Esophagus muscularis mucosa (tissue), 4 donors: ENCODE results near the gene CYP1B1. TPM values are rescaled to one million over a fixed set of nuclear protein-coding genes. Genes with fewer than 3 reads are reported as not detected.
"Not testable (repeated sequence)": the region's sequence is repeated elsewhere in the genome, so short reads cannot be mapped to it uniquely, and the experiment has no call there.

Experiments
- DNase-seq: peaks from one replicate; pipeline ENCODE4 v3.0.0-alpha.2; 2017; ENCODE audit errors: extremely low spot score
- H3K27ac ChIP-seq, 4 donors: fragments of 200-600 bp; sonication (generic); replicated peaks in 1 of 4; 1 replicate in 3 of 4; 2 replicates in 1 of 4; pipeline ENCODE4 v1.5.1; 2016 to 2019; ENCODE audit warnings: mild to moderate bottlenecking in 1 of 4
- H3K27me3 ChIP-seq, 4 donors: fragments of 200-600 bp; sonication (generic); one replicate each; pipeline versions ENCODE4 v1.5.1 to v1.6.0; 2016 to 2019
- H3K36me3 ChIP-seq, 4 donors: fragments of 200-600 bp; sonication (generic); one replicate each; pipeline ENCODE4 v1.5.1; 2016 to 2019
- H3K4me1 ChIP-seq, 4 donors: fragments of 200-600 bp; sonication (generic); one replicate each; pipeline ENCODE4 v1.5.1; 2016 to 2019
- H3K4me3 ChIP-seq, 4 donors: fragments of 200-600 bp; sonication (generic); 1 replicate in 2 of 4; 2 replicates in 2 of 4; pipeline ENCODE4 v1.5.1; 2016 to 2019; ENCODE audit warnings: mild to moderate bottlenecking in 4 of 4, moderate library complexity in 1 of 4
- H3K9me3 ChIP-seq, 4 donors: fragments of 200-600 bp; sonication (generic); 1 replicate in 3 of 4; 2 replicates in 1 of 4; pipeline ENCODE4 v1.5.1; 2016 to 2019
- EP300 ChIP-seq: sonication (generic); formaldehyde crosslinking; IDR thresholded peaks from one replicate; pipeline ENCODE4 v1.6.1; 2017; ENCODE audit warnings: antibody characterized with exemption
- POLR2A ChIP-seq: fragments of 450-650 bp; IDR thresholded peaks from one replicate; pipeline ENCODE4 v1.6.1; 2017; ENCODE audit warnings: antibody characterized with exemption, moderate library complexity, mild to moderate bottlenecking, low read depth
- POLR2AphosphoS5 ChIP-seq, 2 donors: sonication (generic); formaldehyde crosslinking; IDR thresholded peaks; one replicate each; pipeline ENCODE4 v1.6.1; 2017; ENCODE audit warnings: antibody characterized with exemption in 2 of 2
- WGBS: methylation state at CpG from one replicate; pipeline ENCODE4 v1.1.5; 2018; 5-methylcytosine and 5-hydroxymethylcytosine counted together
- intact Hi-C: fragments of 100-400 bp; cut with DNase I; formaldehyde crosslinking; loops from one replicate; pipeline ENCODE4 v1.15.1; 2023
- total RNA-seq, 4 donors: library from RNA; depleted of rRNA; stranded (reverse); fragments of >200 nt; gene quantifications; one replicate each; pipeline versions ENCODE4 v1.1.0 to v1.2.1, GENCODE V29; 2016
- TF ChIP-seq, protein P1 (sequence below), 3 experiments: fragments of 200-600 bp in 2 of 3; fragments of 450-650 bp in 1 of 3; sonication (generic) in 2 of 3; IDR thresholded peaks; one replicate each; pipeline ENCODE4 v1.5.1; 2017 to 2019; ENCODE audit warnings: antibody characterized with exemption in 3 of 3, mild to moderate bottlenecking in 2 of 3, moderate library complexity in 1 of 3

The CYP1B1 gene
- total RNA-seq, 4 donors from 2014 or later, result 20.8 to 60.3 (median 37.6) TPM

DNA sequence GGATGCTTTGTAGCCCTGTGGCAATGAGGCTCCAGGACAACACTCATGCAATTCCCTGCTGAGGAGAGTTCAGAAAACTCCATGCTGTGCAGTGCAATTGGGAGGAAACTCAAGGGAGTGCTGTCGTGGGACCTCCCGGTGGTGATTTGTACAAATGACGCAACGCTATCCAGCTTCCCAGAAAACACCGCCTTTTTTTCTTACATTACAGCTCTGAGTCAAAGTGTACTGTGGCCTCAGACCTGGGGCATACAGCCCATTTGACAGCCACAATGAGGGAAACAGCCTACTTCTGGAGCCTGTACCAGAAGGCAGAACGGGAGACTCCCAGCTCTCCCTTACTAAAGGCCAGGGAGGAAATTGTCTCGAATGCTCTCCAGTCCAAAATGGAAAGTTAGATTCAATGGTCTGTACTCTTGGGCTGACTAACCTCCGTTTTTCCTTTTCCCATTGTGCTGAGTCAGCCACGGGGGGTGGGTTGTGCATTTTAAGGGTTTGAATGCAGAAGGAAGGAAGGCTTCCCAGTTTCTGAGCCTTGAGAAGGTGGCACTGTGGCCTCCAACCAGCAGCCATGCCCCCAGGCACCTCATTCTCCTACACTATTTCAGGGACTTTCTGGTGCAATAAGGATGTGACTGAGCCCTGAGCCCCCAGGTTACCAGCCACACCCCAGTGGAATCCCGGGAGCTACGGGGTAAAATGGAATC lies 16.4 kb upstream of the CYP1B1 start:
- DNase-seq, result no peak
- WGBS, result 46% methylated on average over 10 of the region's 11 CpGs
- TF ChIP-seq, protein P1, sequence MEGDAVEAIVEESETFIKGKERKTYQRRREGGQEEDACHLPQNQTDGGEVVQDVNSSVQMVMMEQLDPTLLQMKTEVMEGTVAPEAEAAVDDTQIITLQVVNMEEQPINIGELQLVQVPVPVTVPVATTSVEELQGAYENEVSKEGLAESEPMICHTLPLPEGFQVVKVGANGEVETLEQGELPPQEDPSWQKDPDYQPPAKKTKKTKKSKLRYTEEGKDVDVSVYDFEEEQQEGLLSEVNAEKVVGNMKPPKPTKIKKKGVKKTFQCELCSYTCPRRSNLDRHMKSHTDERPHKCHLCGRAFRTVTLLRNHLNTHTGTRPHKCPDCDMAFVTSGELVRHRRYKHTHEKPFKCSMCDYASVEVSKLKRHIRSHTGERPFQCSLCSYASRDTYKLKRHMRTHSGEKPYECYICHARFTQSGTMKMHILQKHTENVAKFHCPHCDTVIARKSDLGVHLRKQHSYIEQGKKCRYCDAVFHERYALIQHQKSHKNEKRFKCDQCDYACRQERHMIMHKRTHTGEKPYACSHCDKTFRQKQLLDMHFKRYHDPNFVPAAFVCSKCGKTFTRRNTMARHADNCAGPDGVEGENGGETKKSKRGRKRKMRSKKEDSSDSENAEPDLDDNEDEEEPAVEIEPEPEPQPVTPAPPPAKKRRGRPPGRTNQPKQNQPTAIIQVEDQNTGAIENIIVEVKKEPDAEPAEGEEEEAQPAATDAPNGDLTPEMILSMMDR (IDR thresholded peaks at IDR 0.05), result no peak
- no peak for TF ChIP-seq EP300
- peak; percentile 36 to 59 for TF ChIP-seq POLR2AphosphoS5 (IDR thresholded peaks at IDR 0.05)
- no peak for TF ChIP-seq POLR2A

DNA sequence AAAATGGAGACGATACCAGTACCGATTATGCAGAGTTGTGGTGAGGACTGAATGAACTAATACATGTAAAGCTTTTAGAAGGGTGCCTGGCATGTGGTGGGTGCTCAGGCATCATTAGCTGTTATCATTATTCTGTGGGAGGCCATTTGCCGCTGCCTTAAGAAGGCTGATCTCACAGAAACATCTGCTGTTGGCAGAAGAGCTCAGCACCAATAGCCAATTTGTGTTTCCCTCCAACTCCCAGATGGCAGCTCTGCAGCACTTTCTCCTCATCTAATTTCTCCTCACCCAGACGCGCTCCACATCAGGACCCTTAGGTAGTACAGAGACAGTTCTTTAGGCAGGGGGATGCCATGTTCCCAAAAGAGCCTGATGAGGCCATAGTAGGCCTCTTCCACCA lies 15.8 kb upstream of the CYP1B1 start:
- H3K4me3 ChIP-seq, result no peak overlapping the region
- no peaks in the 10 kb centered on the region for H3K36me3 ChIP-seq
- H3K9me3 ChIP-seq, result no peaks in the 10 kb centered on the region
- no peak for DNase-seq
- peaks cover 25 to 38% (median 29%) of the 10 kb centered on the region in 4 donors for H3K4me1 ChIP-seq
- 95% methylated on average over 5 of the region's 5 CpGs for WGBS
- H3K27ac ChIP-seq, result peak overlapping the region in 3 of 4 donors; percentile 43 to 70 (median 56)
- TF ChIP-seq, protein P1 (IDR thresholded peaks at IDR 0.05), result no peak
- TF ChIP-seq POLR2A, result no peak
- no peak for TF ChIP-seq EP300
- TF ChIP-seq POLR2AphosphoS5 (IDR thresholded peaks at IDR 0.05), result no peak
- intact Hi-C loops, result no loop called here
- no peaks in the 10 kb centered on the region for H3K27me3 ChIP-seq

More for the DNA sequence above, 16.4 kb upstream of the CYP1B1 start:
- H3K27me3 ChIP-seq, result no peaks in the 10 kb centered on the region
- peaks cover 27 to 41% (median 31%) of the 10 kb centered on the region in 4 donors for H3K4me1 ChIP-seq
- no peaks in the 10 kb centered on the region for H3K9me3 ChIP-seq
- H3K27ac ChIP-seq, result peak overlapping the region; percentile 43 to 72 (median 58)
- H3K36me3 ChIP-seq, result no peaks in the 10 kb centered on the region
- no peak overlapping the region for H3K4me3 ChIP-seq
- intact Hi-C loops, result no loop called here

DNA sequence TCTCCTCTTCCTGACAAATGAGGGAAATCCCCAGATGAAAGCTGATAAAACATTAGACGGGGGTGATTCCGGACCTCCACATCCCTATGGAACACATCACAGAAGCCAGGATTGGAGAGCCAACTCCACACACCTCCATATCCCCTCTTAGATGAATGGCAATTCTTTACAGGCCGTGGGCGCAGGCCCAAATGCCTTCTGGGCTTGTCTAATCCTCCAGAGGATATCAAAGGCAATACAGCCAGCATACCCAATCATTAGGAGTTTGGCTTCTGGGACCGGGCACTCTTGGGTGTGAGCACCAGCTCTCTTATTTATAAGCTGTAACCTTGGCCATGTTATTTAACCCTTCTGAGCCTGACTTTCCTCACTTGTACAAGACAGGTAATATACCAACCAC lies 15.0 kb upstream of the CYP1B1 start:
- Histone ChIP-seq H3K4me1 (peaks cover 17 to 30% (median 22%) of the 10 kb centered on the region in 4 donors), H3K27ac (no peak overlapping the region), H3K9me3 (no peaks in the 10 kb centered on the region), H3K4me3 (no peak overlapping the region), H3K36me3 (no peaks in the 10 kb centered on the region), H3K27me3 (no peaks in the 10 kb centered on the region)
- intact Hi-C loops, result no loop called here
- no peak for DNase-seq
- WGBS, result 75% methylated on average over 5 of the region's 5 CpGs
- TF ChIP-seq POLR2A (no peak), EP300 (no peak), POLR2AphosphoS5 (IDR thresholded peaks at IDR 0.05) (no peak)
- TF ChIP-seq, protein P1 (IDR thresholded peaks at IDR 0.05), result no peak

DNA sequence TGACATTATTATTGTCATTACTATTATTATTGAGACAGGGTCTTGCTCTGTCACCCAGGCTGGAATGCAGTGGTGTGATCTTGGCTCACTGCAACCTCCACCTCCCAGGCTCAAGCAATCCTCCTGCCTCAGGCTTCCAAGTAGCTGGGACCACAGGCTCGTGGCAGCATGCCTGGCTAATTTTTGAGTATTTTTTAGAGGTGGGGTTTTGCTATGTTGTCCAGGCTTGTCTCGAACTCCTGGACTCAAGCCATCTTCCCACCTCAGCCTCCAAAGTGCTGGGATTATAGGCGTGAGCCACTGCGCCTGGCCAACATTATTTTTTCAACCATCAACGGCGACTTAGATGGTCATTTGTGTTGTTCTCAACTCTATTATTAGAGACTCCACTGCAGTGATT lies 14.3 kb upstream of the CYP1B1 start:
- H3K27ac ChIP-seq, H3K4me3 ChIP-seq, intact Hi-C loops, H3K27me3 ChIP-seq, DNase-seq, H3K9me3 ChIP-seq, H3K36me3 ChIP-seq: not testable (repeated sequence)
- peaks cover 13 to 23% (median 18%) of the 10 kb centered on the region in 4 donors for H3K4me1 ChIP-seq
- 91% methylated on average over 6 of the region's 6 CpGs for WGBS

DNA sequence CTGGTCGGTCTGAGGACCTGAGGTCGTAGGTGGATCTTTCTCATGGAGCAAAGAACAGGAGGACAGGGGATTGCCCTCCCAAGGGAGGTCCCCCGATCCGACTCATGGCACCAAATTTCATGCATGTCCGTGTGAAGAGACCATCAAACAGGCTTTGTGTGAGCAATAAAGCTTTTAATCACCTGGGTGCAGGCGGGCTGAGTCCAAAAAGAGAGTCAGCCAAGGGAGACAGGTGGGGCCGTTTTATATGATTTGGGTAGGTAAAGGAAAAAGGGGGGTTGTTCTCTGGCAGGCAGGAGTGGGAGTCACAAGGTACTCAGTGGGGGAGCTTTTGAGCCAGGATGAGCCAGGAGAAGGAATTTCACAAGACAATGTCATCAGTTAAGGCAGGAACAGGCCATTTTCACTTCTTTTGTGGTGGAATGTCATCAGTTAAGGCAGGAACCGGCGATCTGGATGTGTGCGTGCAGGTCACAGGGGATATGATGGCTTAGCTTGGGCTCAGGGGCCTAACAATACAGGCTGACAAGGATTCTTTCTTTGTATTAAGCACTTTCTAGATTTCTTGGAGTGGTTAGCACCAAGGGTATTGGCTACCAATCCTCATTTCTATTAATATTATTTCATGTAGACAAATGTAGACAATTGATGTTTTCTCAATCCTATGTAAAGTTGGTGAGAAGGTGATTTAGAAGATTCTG lies 10.2 kb upstream of the CYP1B1 start:
- WGBS, result 91% methylated on average over 10 of the region's 10 CpGs
- H3K4me1 ChIP-seq, H3K9me3 ChIP-seq, DNase-seq, H3K27ac ChIP-seq, intact Hi-C loops, H3K4me3 ChIP-seq, H3K36me3 ChIP-seq, H3K27me3 ChIP-seq: not testable (repeated sequence)

DNA sequence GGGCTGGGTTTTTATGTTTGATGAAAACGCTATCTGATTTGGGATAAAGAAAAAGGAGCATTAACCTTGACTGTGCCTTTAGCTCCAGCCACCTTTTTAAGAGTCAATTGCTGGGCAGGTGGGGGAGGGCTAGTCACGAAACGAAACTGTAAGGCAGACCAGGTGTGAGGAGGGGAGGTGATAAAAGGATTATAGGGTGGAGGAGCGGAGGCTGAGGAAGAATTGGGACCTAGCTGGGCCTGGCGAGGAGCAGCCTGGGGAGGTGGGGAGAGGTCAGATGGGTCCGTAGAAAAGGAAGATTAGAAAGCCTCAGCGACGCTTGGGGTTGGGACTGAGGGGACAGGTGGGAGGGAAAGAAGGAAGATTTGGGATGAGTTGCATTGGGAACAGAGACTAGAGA lies 8.6 kb upstream of the CYP1B1 start:
- H3K4me3 ChIP-seq, DNase-seq, H3K27ac ChIP-seq, H3K27me3 ChIP-seq, intact Hi-C loops, H3K36me3 ChIP-seq, H3K9me3 ChIP-seq, H3K4me1 ChIP-seq: not testable (repeated sequence)
- WGBS, result 89% methylated on average over 8 of the region's 8 CpGs

DNA sequence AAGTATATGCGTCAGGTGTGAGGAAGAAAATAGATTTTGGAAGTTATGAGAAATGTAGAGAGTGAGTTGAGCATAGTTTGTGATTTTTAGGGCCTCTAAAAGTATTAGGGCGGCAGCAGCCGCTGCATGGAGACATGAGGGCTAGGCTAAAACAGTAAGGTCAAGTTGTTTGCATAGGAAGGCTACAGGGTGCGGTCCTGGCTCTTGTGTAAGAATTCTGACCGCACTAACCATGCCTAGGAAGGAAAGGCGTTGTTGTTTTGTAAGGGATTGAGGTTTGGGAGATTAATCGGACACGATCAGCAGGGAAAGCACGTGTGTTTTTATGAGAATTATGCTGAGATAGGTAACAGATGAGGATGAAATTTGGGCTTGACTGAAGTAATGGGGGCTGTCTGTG lies 6.8 kb upstream of the CYP1B1 start:
- WGBS, result 94% methylated on average over 9 of the region's 9 CpGs
- DNase-seq, H3K36me3 ChIP-seq, H3K27ac ChIP-seq, H3K9me3 ChIP-seq, intact Hi-C loops, H3K27me3 ChIP-seq, H3K4me3 ChIP-seq, H3K4me1 ChIP-seq: not testable (repeated sequence)
